ENCODE data around the gene TULP4.

The TULP4 gene

GRCh38 chr6:158536891-158537798 is 224.9 kb downstream of the TULP4 start:
- H3K27ac ChIP-seq: no peak overlapping the region
- H3K9me3 ChIP-seq: peaks cover 16% of the 10 kb centered on the region
- no peak overlapping the region for H3K4me2 ChIP-seq
- no peaks in the 10 kb centered on the region for H3K36me3 ChIP-seq
- peaks cover 17% of the 10 kb centered on the region; the same call in 1 of the 2 replicates for H3K27me3 ChIP-seq
- no peak for TF ChIP-seq Cebpa-rat (IDR thresholded peaks at IDR 0.05)
- H4K20me1 ChIP-seq: no peaks in the 10 kb centered on the region; the same call in 1 of the 2 replicates
- no peak overlapping the region for H3K4me3 ChIP-seq
- H3K4me1 ChIP-seq: peaks cover 8% of the 10 kb centered on the region; the same call in 1 of the 2 replicates
- H3K9ac ChIP-seq: no peak overlapping the region

- TF ChIP-seq Cebpa-rat (IDR thresholded peaks at IDR 0.05): no peak
- peaks cover 16% of the 10 kb centered on the region for H3K9me3 ChIP-seq
- H4K20me1 ChIP-seq: no peaks in the 10 kb centered on the region; the same call in 1 of the 2 replicates
- H3K4me2 ChIP-seq: no peak overlapping the region
- no peaks in the 10 kb centered on the region for H3K36me3 ChIP-seq
- H3K4me3 ChIP-seq: no peak overlapping the region
- peaks cover 8% of the 10 kb centered on the region; the same call in 1 of the 2 replicates for H3K4me1 ChIP-seq
- H3K27me3 ChIP-seq: peaks cover 17% of the 10 kb centered on the region; the same call in 1 of the 2 replicates
- no peak overlapping the region for H3K27ac ChIP-seq
- H3K9ac ChIP-seq: no peak overlapping the region
Measured at GRCh38 chr6:158538741-158539140, 226.5 kb downstream of the TULP4 start.

- Histone ChIP-seq H3K27ac (no peak overlapping the region), H3K27me3 (peaks cover 17% of the 10 kb centered on the region; the same call in 1 of the 2 replicates), H3K9me3 (peaks cover 16% of the 10 kb centered on the region), H3K4me3 (no peak overlapping the region), H3K4me2 (no peak overlapping the region), H3K9ac (no peak overlapping the region), H4K20me1 (no peaks in the 10 kb centered on the region; the same call in 1 of the 2 replicates), H3K36me3 (no peaks in the 10 kb centered on the region), H3K4me1 (peaks cover 8% of the 10 kb centered on the region; the same call in 1 of the 2 replicates)
- no peak for TF ChIP-seq Cebpa-rat (IDR thresholded peaks at IDR 0.05)
Measured at GRCh38 chr6:158539413-158539812, 227.1 kb downstream of the TULP4 start.

- H3K36me3 ChIP-seq: no peaks in the 10 kb centered on the region
- H3K4me1 ChIP-seq: peaks cover 8% of the 10 kb centered on the region; the same call in 1 of the 2 replicates
- TF ChIP-seq Cebpa-rat (IDR thresholded peaks at IDR 0.05): no peak
- H3K27me3 ChIP-seq: peaks cover 17% of the 10 kb centered on the region; the same call in 1 of the 2 replicates
- no peaks in the 10 kb centered on the region; the same call in 1 of the 2 replicates for H4K20me1 ChIP-seq
- H3K4me3 ChIP-seq: no peak overlapping the region
- no peak overlapping the region for H3K27ac ChIP-seq
- H3K9ac ChIP-seq: no peak overlapping the region
- peaks cover 16% of the 10 kb centered on the region for H3K9me3 ChIP-seq
- H3K4me2 ChIP-seq: no peak overlapping the region
Measured at GRCh38 chr6:158539881-158540280, 227.6 kb downstream of the TULP4 start.

GRCh38 chr6:158543606-158544185 is 231.4 kb downstream of the TULP4 start:
- Histone ChIP-seq H4K20me1 (no peaks in the 10 kb centered on the region), H3K9me3 (no peaks in the 10 kb centered on the region), H3K36me3 (no peaks in the 10 kb centered on the region), H3K27me3 (no peaks in the 10 kb centered on the region), H3K4me3 (no peak overlapping the region), H3K4me1 (peaks cover 8% of the 10 kb centered on the region; the same call in 1 of the 2 replicates), H3K4me2 (no peak overlapping the region), H3K9ac (no peak overlapping the region), H3K27ac (no peak overlapping the region)
- TF ChIP-seq Cebpa-rat (IDR thresholded peaks at IDR 0.05): no peak

GRCh38 chr6:158544428-158544827 is 232.2 kb downstream of the TULP4 start:
- H3K4me1 ChIP-seq: peaks cover 2% of the 10 kb centered on the region; the same call in 1 of the 2 replicates
- no peaks in the 10 kb centered on the region for H3K9me3 ChIP-seq
- TF ChIP-seq Cebpa-rat (IDR thresholded peaks at IDR 0.05): no peak
- H3K27me3 ChIP-seq: no peaks in the 10 kb centered on the region
- no peaks in the 10 kb centered on the region for H3K36me3 ChIP-seq
- H3K9ac ChIP-seq: no peak overlapping the region
- H4K20me1 ChIP-seq: no peaks in the 10 kb centered on the region
- H3K4me3 ChIP-seq: no peak overlapping the region
- no peak overlapping the region for H3K27ac ChIP-seq
- no peak overlapping the region for H3K4me2 ChIP-seq

- Histone ChIP-seq H3K27me3 (no peaks in the 10 kb centered on the region), H3K9ac (no peak overlapping the region), H3K4me1 (no peaks in the 10 kb centered on the region), H4K20me1 (no peaks in the 10 kb centered on the region), H3K4me3 (no peak overlapping the region), H3K36me3 (no peaks in the 10 kb centered on the region), H3K27ac (no peak overlapping the region), H3K9me3 (no peaks in the 10 kb centered on the region), H3K4me2 (no peak overlapping the region)
- TF ChIP-seq Cebpa-rat (IDR thresholded peaks at IDR 0.05): no peak
Measured at GRCh38 chr6:158545043-158545966, 233.0 kb downstream of the TULP4 start.

- Histone ChIP-seq H3K4me3 (no peak overlapping the region), H3K4me2 (no peak overlapping the region), H3K9me3 (no peaks in the 10 kb centered on the region), H4K20me1 (no peaks in the 10 kb centered on the region), H3K27ac (no peak overlapping the region), H3K36me3 (no peaks in the 10 kb centered on the region), H3K27me3 (no peaks in the 10 kb centered on the region), H3K4me1 (no peaks in the 10 kb centered on the region), H3K9ac (no peak overlapping the region)
- TF ChIP-seq Cebpa-rat (IDR thresholded peaks at IDR 0.05): no peak
Measured at GRCh38 chr6:158548418-158549161, 236.3 kb downstream of the TULP4 start.
